ENCODE data around the gene WFDC1. TPM values are rescaled to one million over a fixed set of nuclear protein-coding genes. Genes with fewer than 3 reads are reported as not detected.
A peak's percentile ranks its signal among the peaks of the same experiment; 100 is the strongest.

Gene WFDC1
- total and polyA plus RNA-seq, 2 donors (not counting 1 experiment from before 2014, with no cell fraction given): 32.1 to 34.0 TPM

DNA sequence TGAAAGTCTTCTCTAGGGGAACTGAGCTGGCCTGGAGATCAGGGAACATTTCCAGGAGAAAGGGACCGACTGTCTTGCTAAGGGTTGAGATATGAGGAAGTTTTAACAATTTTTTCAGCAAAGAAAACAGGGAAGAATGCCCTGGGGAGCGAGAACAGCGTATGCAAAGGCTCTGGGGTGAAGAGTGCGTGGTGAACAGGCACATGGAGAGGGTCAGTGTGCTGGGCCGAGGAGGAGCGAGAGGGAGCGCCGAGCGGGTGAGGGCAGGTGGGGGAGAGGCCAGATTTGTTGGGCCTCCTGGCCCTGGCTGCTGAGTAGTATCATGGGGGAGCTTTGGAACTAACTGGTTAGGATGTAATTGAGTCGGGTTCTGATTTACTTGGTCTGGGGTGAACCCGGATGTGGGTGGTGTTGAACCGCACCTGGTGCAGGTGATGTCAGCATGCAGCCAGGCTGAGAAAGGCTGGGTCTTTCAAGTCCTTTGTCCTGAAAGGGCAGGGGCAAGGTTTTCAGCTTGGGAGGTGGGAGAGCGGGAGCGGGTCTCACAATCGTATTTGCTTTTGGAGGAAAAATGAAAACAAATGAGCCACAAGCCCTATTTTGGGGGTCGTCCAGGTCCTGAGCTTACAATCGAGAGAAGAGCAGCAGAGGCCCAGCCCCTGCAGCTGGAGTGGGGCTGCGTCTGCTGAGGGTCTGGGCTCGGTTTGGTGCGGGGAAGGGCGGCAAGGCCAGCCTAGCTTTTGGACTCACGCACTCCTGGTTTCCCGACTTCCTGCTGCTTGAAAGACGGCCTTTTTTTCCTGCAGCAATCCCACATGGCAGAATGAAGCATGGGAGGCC lies 11.1 kb upstream of the WFDC1 start:
- no peak overlapping the region for H3K27ac ChIP-seq (ENCODE audit: insufficient read depth, low read length)
- peaks cover under 1% of the 10 kb centered on the region for H3K27me3 ChIP-seq (ENCODE audit: control insufficient read depth, insufficient read depth, low read length)
- H2AFZ ChIP-seq (ENCODE audit: low read length): peak overlapping the region; percentile 3
- no peaks in the 10 kb centered on the region for H3K36me3 ChIP-seq (ENCODE audit: control insufficient read depth, insufficient read depth, low read length)
- H3K4me2 ChIP-seq (ENCODE audit: extremely low read depth, insufficient read depth, low read length): no peak overlapping the region
- no peak for DNase-seq (ENCODE audit: low read depth in 2 of 2)
- H3K79me2 ChIP-seq (ENCODE audit: control insufficient read depth, insufficient read depth, low read length): no peaks in the 10 kb centered on the region
- H3K9ac ChIP-seq (ENCODE audit: insufficient read depth, low read length): no peak overlapping the region
- TF ChIP-seq EZH2 (IDR thresholded peaks at IDR 0.05; ENCODE audit: low read length, missing control alignments): no peak
- TF ChIP-seq, protein P1, sequence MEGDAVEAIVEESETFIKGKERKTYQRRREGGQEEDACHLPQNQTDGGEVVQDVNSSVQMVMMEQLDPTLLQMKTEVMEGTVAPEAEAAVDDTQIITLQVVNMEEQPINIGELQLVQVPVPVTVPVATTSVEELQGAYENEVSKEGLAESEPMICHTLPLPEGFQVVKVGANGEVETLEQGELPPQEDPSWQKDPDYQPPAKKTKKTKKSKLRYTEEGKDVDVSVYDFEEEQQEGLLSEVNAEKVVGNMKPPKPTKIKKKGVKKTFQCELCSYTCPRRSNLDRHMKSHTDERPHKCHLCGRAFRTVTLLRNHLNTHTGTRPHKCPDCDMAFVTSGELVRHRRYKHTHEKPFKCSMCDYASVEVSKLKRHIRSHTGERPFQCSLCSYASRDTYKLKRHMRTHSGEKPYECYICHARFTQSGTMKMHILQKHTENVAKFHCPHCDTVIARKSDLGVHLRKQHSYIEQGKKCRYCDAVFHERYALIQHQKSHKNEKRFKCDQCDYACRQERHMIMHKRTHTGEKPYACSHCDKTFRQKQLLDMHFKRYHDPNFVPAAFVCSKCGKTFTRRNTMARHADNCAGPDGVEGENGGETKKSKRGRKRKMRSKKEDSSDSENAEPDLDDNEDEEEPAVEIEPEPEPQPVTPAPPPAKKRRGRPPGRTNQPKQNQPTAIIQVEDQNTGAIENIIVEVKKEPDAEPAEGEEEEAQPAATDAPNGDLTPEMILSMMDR (conservative IDR thresholded peaks at IDR 0.05 in 1 of 2, IDR thresholded peaks at IDR 0.05 in 1 of 2; ENCODE audit: low read depth in 1 of 2, low read length in 2 of 2): no peak
- H3K4me3 ChIP-seq (replicated peaks in 1 of 4; ENCODE audit: control extremely low read depth in 1 of 4, insufficient read depth in 1 of 4, low read depth in 3 of 4, low read length in 4 of 4): no peak overlapping the region
- H4K20me1 ChIP-seq (ENCODE audit: control insufficient read depth, extremely low read depth, insufficient read depth, low read length): no peaks in the 10 kb centered on the region
- no peaks in the 10 kb centered on the region for H3K9me3 ChIP-seq (ENCODE audit: control insufficient read depth, insufficient read depth, low read depth, low read length)
- peaks cover 8% of the 10 kb centered on the region for H3K4me1 ChIP-seq (ENCODE audit: control insufficient read depth, extremely low read depth, insufficient read depth, low read length)

DNA sequence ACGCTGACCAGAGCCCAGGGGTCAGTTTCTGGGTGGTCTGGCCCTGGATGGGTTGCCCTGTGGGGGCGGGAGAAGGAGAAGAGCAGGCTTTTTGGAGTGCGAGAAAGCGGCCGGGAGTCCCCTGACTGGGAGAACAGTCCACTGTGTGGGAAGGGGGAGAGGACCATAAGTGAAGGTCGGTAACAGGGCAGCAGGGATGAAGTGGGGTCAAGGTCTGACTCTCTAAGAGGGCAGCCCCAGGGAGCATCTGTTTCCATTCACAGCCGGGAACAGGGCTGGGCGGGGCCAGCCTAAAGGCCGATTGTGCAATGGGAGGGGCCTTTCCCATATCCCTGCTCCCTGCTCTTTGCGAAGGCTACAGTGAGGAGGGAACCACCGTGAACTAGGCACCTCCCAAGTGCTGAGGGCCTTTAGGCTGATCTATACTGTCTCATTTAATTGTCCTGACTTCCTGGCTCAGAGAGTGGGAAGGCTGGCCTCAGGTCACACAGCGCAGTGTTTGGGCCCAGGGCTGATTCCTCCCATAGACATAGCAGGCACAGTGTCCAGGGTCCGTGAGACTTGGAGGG lies 10.4 kb upstream of the WFDC1 start:
- Histone ChIP-seq H3K27me3 (ENCODE audit: control insufficient read depth, insufficient read depth, low read length) (peaks cover 4% of the 10 kb centered on the region), H3K4me3 (replicated peaks in 1 of 4; ENCODE audit: control extremely low read depth in 1 of 4, insufficient read depth in 1 of 4, low read depth in 3 of 4, low read length in 4 of 4) (no peak overlapping the region), H4K20me1 (ENCODE audit: control insufficient read depth, extremely low read depth, insufficient read depth, low read length) (no peaks in the 10 kb centered on the region), H3K36me3 (ENCODE audit: control insufficient read depth, insufficient read depth, low read length) (no peaks in the 10 kb centered on the region), H3K9ac (ENCODE audit: insufficient read depth, low read length) (no peak overlapping the region), H3K27ac (ENCODE audit: insufficient read depth, low read length) (no peak overlapping the region), H3K4me2 (ENCODE audit: extremely low read depth, insufficient read depth, low read length) (peak overlapping the region; percentile 54), H3K79me2 (ENCODE audit: control insufficient read depth, insufficient read depth, low read length) (no peaks in the 10 kb centered on the region), H2AFZ (ENCODE audit: low read length) (peak overlapping the region; percentile 31), H3K4me1 (ENCODE audit: control insufficient read depth, extremely low read depth, insufficient read depth, low read length) (peaks cover 8% of the 10 kb centered on the region), H3K9me3 (ENCODE audit: control insufficient read depth, insufficient read depth, low read depth, low read length) (no peaks in the 10 kb centered on the region)
- peak in 1 of 2 donors; percentile 77 for DNase-seq (ENCODE audit: low read depth in 2 of 2)
- no peak for TF ChIP-seq EZH2 (IDR thresholded peaks at IDR 0.05; ENCODE audit: low read length, missing control alignments)
- TF ChIP-seq, protein P1 (conservative IDR thresholded peaks at IDR 0.05 in 1 of 2, IDR thresholded peaks at IDR 0.05 in 1 of 2; ENCODE audit: low read depth in 1 of 2, low read length in 2 of 2): no peak

GRCh38 chr16:84286578-84287240 lies 8.0 kb upstream of the WFDC1 start:
- Histone ChIP-seq H2AFZ (ENCODE audit: low read length) (peak overlapping the region; percentile 8), H3K4me2 (ENCODE audit: extremely low read depth, insufficient read depth, low read length) (peak overlapping the region; percentile 16)

More at GRCh38 chr16:84286578-84287240, 8.0 kb upstream of the WFDC1 start:
- H3K27me3 ChIP-seq (ENCODE audit: control insufficient read depth, insufficient read depth, low read length): peaks cover 4% of the 10 kb centered on the region
- peak in 1 of 2 donors; percentile 86 for DNase-seq (ENCODE audit: low read depth in 2 of 2)
- no peaks in the 10 kb centered on the region for H3K79me2 ChIP-seq (ENCODE audit: control insufficient read depth, insufficient read depth, low read length)
- TF ChIP-seq EZH2 (IDR thresholded peaks at IDR 0.05; ENCODE audit: low read length, missing control alignments): no peak
- TF ChIP-seq, protein P1 (conservative IDR thresholded peaks at IDR 0.05 in 1 of 2, IDR thresholded peaks at IDR 0.05 in 1 of 2; ENCODE audit: low read depth in 1 of 2, low read length in 2 of 2): no peak
- no peaks in the 10 kb centered on the region for H3K36me3 ChIP-seq (ENCODE audit: control insufficient read depth, insufficient read depth, low read length)
- no peak overlapping the region for H3K4me3 ChIP-seq (replicated peaks in 1 of 4; ENCODE audit: control extremely low read depth in 1 of 4, insufficient read depth in 1 of 4, low read depth in 3 of 4, low read length in 4 of 4)
- peak overlapping the region; percentile 4 for H3K27ac ChIP-seq (ENCODE audit: insufficient read depth, low read length)
- H3K4me1 ChIP-seq (ENCODE audit: control insufficient read depth, extremely low read depth, insufficient read depth, low read length): peaks cover 8% of the 10 kb centered on the region
- no peaks in the 10 kb centered on the region for H3K9me3 ChIP-seq (ENCODE audit: control insufficient read depth, insufficient read depth, low read depth, low read length)
- H3K9ac ChIP-seq (ENCODE audit: insufficient read depth, low read length): no peak overlapping the region
- no peaks in the 10 kb centered on the region for H4K20me1 ChIP-seq (ENCODE audit: control insufficient read depth, extremely low read depth, insufficient read depth, low read length)
